Memory B cell (primary cell): ENCODE results near the gene SKAP1.
A peak's percentile ranks its signal among the peaks of the same experiment; 100 is the strongest.

ENCODE experiments used
- ATAC-seq: fragments of 150-1000 bp; cut with Tn5 transposase; 2 replicates; pipeline ENCODE4 v1.10.0; 2021; ENCODE audit warnings: low read depth, mild to moderate bottlenecking, moderate library complexity
- DNase-seq, 2 donors: peaks; one replicate each; pipeline ENCODE4 v3.0.0; 2022; ENCODE audit warnings: low spot score in 2 of 2
- H3K27ac Mint-ChIP-seq: one replicate; pipeline ENCODE4 v1.8.0; 2022; ENCODE audit warnings: mild to moderate bottlenecking, moderate library complexity, mixed read lengths
- H3K27me3 Mint-ChIP-seq: one replicate; pipeline ENCODE4 v1.8.0; 2022; ENCODE audit warnings: mixed read lengths
- H3K36me3 Mint-ChIP-seq: one replicate; pipeline ENCODE4 v1.8.0; 2022; ENCODE audit warnings: mild to moderate bottlenecking, mixed read lengths
- H3K4me1 Mint-ChIP-seq: one replicate; pipeline ENCODE4 v1.8.0; 2022; ENCODE audit warnings: mixed read lengths
- H3K4me3 Mint-ChIP-seq: one replicate; pipeline ENCODE4 v1.8.0; 2022; ENCODE audit warnings: mild to moderate bottlenecking, moderate library complexity, mixed read lengths
- H3K9me3 Mint-ChIP-seq: one replicate; pipeline ENCODE4 v1.8.0; 2022; ENCODE audit warnings: mixed read lengths

SKAP1 gene

GRCh38 chr17:48132385-48132784, 297.6 kb downstream of the SKAP1 start:
- ATAC-seq (no peak), DNase-seq (no peak)
- no peak overlapping the region for H3K27ac Mint-ChIP-seq
- H3K36me3 Mint-ChIP-seq: peaks cover 1% of the 10 kb centered on the region
- H3K27me3 Mint-ChIP-seq: no peaks in the 10 kb centered on the region
- no peak overlapping the region for H3K4me3 Mint-ChIP-seq
- H3K9me3 Mint-ChIP-seq: no peaks in the 10 kb centered on the region
- peaks cover 3% of the 10 kb centered on the region for H3K4me1 Mint-ChIP-seq

- DNase-seq: peak; percentile 63 to 70
- Mint-ChIP-seq H3K36me3 (peaks cover 1% of the 10 kb centered on the region), H3K9me3 (no peaks in the 10 kb centered on the region), H3K27ac (peak overlapping the region; percentile 31), H3K27me3 (no peaks in the 10 kb centered on the region), H3K4me1 (peaks cover 3% of the 10 kb centered on the region), H3K4me3 (no peak overlapping the region)
- peak; percentile 83 for ATAC-seq
These were observed 298.7 kb downstream of the SKAP1 start for GRCh38 chr17:48131216-48131824.

- ATAC-seq (no peak), DNase-seq (no peak)
- Mint-ChIP-seq H3K9me3 (no peaks in the 10 kb centered on the region), H3K36me3 (peaks cover 4% of the 10 kb centered on the region), H3K27ac (no peak overlapping the region), H3K4me1 (peaks cover 3% of the 10 kb centered on the region), H3K27me3 (no peaks in the 10 kb centered on the region), H3K4me3 (no peak overlapping the region)
These were observed 300.0 kb downstream of the SKAP1 start for GRCh38 chr17:48129981-48130380.

- Mint-ChIP-seq H3K4me1 (peaks cover 3% of the 10 kb centered on the region), H3K9me3 (no peaks in the 10 kb centered on the region), H3K27me3 (no peaks in the 10 kb centered on the region), H3K27ac (no peak overlapping the region), H3K4me3 (no peak overlapping the region), H3K36me3 (peaks cover 4% of the 10 kb centered on the region)
- no peak for ATAC-seq
- no peak for DNase-seq
These were observed 301.6 kb downstream of the SKAP1 start for GRCh38 chr17:48128400-48128799.

GRCh38 chr17:48127371-48128051, 302.5 kb downstream of the SKAP1 start:
- ATAC-seq: no peak
- H3K27ac Mint-ChIP-seq: no peak overlapping the region
- H3K27me3 Mint-ChIP-seq: no peaks in the 10 kb centered on the region
- H3K36me3 Mint-ChIP-seq: peaks cover 7% of the 10 kb centered on the region
- peaks cover 3% of the 10 kb centered on the region for H3K4me1 Mint-ChIP-seq
- no peak overlapping the region for H3K4me3 Mint-ChIP-seq
- H3K9me3 Mint-ChIP-seq: no peaks in the 10 kb centered on the region
- no peak for DNase-seq

GRCh38 chr17:48126532-48126850, 303.5 kb downstream of the SKAP1 start:
- Mint-ChIP-seq H3K4me3 (no peak overlapping the region), H3K36me3 (peaks cover 11% of the 10 kb centered on the region), H3K4me1 (peaks cover 3% of the 10 kb centered on the region), H3K9me3 (no peaks in the 10 kb centered on the region), H3K27ac (no peak overlapping the region), H3K27me3 (no peaks in the 10 kb centered on the region)
- no peak for ATAC-seq
- no peak for DNase-seq

GRCh38 chr17:48125829-48126531, 304.0 kb downstream of the SKAP1 start:
- no peak for ATAC-seq
- no peaks in the 10 kb centered on the region for H3K4me1 Mint-ChIP-seq
- no peaks in the 10 kb centered on the region for H3K27me3 Mint-ChIP-seq
- no peaks in the 10 kb centered on the region for H3K9me3 Mint-ChIP-seq
- H3K27ac Mint-ChIP-seq: peak overlapping the region; percentile 50
- no peak overlapping the region for H3K4me3 Mint-ChIP-seq
- peaks cover 15% of the 10 kb centered on the region for H3K36me3 Mint-ChIP-seq
- DNase-seq: no peak

GRCh38 chr17:48123776-48124388, 306.1 kb downstream of the SKAP1 start:
- H3K4me3 Mint-ChIP-seq: no peak overlapping the region
- ATAC-seq (no peak), DNase-seq (no peak)
- no peaks in the 10 kb centered on the region for H3K4me1 Mint-ChIP-seq
- H3K27me3 Mint-ChIP-seq: no peaks in the 10 kb centered on the region
- peaks cover 20% of the 10 kb centered on the region for H3K36me3 Mint-ChIP-seq
- no peak overlapping the region for H3K27ac Mint-ChIP-seq
- no peaks in the 10 kb centered on the region for H3K9me3 Mint-ChIP-seq

- Mint-ChIP-seq H3K4me1 (no peaks in the 10 kb centered on the region), H3K4me3 (no peak overlapping the region), H3K27me3 (no peaks in the 10 kb centered on the region), H3K9me3 (no peaks in the 10 kb centered on the region), H3K36me3 (peaks cover 22% of the 10 kb centered on the region), H3K27ac (peak overlapping the region; percentile 41)
- ATAC-seq: no peak
- DNase-seq: no peak
These were observed 306.9 kb downstream of the SKAP1 start for GRCh38 chr17:48123111-48123510.

- H3K36me3 Mint-ChIP-seq: peaks cover 21% of the 10 kb centered on the region
- H3K9me3 Mint-ChIP-seq: no peaks in the 10 kb centered on the region
- H3K27me3 Mint-ChIP-seq: no peaks in the 10 kb centered on the region
- H3K4me3 Mint-ChIP-seq: no peak overlapping the region
- H3K27ac Mint-ChIP-seq: peak overlapping the region; percentile 41
- no peak for ATAC-seq
- no peaks in the 10 kb centered on the region for H3K4me1 Mint-ChIP-seq
- no peak for DNase-seq
These were observed 307.4 kb downstream of the SKAP1 start for GRCh38 chr17:48122665-48123045.

GRCh38 chr17:48121923-48122664, 307.9 kb downstream of the SKAP1 start:
- DNase-seq: no peak
- ATAC-seq: no peak
- Mint-ChIP-seq H3K36me3 (peaks cover 21% of the 10 kb centered on the region), H3K4me3 (no peak overlapping the region), H3K27ac (no peak overlapping the region), H3K4me1 (no peaks in the 10 kb centered on the region), H3K9me3 (no peaks in the 10 kb centered on the region), H3K27me3 (no peaks in the 10 kb centered on the region)

- Mint-ChIP-seq H3K9me3 (no peaks in the 10 kb centered on the region), H3K4me1 (peaks cover 34% of the 10 kb centered on the region), H3K27me3 (no peaks in the 10 kb centered on the region), H3K27ac (peak overlapping the region; percentile 96), H3K4me3 (peak overlapping the region; percentile 59), H3K36me3 (peaks cover 6% of the 10 kb centered on the region)
- peak in 1 of 2 donors; percentile 30 for DNase-seq
- ATAC-seq: peak; percentile 18
These were observed 316.8 kb downstream of the SKAP1 start for GRCh38 chr17:48113201-48113676.

- DNase-seq (no peak), ATAC-seq (no peak)
- Mint-ChIP-seq H3K4me1 (peaks cover 38% of the 10 kb centered on the region), H3K9me3 (no peaks in the 10 kb centered on the region), H3K4me3 (peak overlapping the region; percentile 84), H3K27me3 (no peaks in the 10 kb centered on the region), H3K36me3 (peaks cover 6% of the 10 kb centered on the region), H3K27ac (peak overlapping the region; percentile 96)
These were observed 318.1 kb downstream of the SKAP1 start for GRCh38 chr17:48111937-48112241.

- DNase-seq (no peak), ATAC-seq (no peak)
- no peaks in the 10 kb centered on the region for H3K27me3 Mint-ChIP-seq
- H3K36me3 Mint-ChIP-seq: peaks cover 6% of the 10 kb centered on the region
- peak overlapping the region; percentile 84 for H3K4me3 Mint-ChIP-seq
- H3K4me1 Mint-ChIP-seq: peaks cover 40% of the 10 kb centered on the region
- H3K9me3 Mint-ChIP-seq: no peaks in the 10 kb centered on the region
- H3K27ac Mint-ChIP-seq: peak overlapping the region; percentile 96
These were observed 319.3 kb downstream of the SKAP1 start for GRCh38 chr17:48110761-48111160.
